NCI-H510A treated with DMSO at 0.1 percent for 48 hours (cell line): ENCODE measurements around the gene ZNF507.

Experiments
- DNase-seq: peaks from one replicate; lab custom pipeline; 2025; lab: John Stamatoyannopoulos, UW

Gene ZNF507

DNA sequence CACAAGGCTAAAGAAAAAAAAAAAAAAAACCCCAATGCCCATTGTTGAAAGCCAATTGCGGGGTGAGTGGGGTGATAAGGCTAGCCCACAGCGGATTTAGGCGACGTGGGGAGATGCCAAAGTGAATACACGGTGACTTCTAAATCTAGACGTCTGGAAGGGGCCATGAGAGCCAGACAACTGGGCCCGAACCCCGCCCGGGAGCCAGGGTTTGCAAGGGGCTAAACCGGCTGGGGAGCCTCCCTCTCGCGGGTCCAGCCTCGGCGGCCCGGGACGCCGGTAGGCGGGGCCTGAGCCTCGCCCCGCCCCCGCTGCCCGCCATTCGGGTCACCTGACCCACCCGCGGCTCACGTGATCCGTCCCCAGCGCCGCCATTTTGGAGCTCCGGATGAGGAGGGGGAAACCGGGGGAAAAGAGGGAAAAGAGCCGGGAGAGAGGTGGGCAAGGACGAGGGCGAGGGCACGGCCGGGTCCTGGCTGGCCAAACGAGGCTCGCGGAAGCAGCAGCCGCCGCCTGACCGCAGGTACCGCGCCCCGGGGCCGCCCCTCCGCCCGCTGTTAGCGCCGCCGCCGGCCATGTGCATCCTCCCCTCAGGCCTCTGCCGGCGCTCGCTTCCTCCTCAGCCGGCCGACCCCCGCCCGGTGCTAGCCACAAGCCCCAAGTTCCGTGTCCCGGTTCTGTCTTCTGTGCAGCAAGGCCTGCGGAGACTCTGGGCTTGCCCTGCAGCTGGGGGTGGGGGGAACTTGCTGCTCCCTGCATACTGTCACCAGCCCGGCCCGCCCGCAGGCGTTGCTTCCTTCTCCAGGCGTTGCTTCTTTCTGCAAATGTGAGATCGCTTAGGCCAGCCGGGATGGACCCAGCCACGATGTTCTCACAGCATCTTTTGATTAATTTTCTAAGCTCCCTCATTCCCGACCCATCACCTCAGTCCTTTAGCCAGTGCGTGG, at the start of gene ZNF507:
ZNF507 (plus strand) TSS at position 350 of the 947 bp plus-strand sequence. CDS start 7,221 bp downstream, outside the sequence.
- DNase-seq, result peak; percentile 64

DNA sequence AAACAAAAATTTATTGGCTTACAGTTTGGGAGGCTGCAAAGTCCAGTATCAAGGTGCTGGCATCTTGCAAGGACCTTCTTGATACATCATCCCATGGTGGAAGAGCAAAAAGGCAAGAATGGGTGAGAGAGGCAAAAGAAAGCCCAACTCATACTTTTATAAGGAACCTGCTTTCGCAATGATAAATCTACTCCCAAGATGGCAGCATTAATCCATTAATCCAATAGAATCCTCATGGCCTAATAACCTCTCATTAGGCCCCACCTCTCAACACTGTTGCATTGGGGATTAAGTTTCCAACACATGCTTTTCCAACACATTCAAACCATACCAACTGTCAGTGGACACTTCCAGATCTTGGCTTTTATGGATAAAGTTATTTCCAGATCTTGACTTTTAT, 48.7 kb upstream of the ZNF507 start:
- DNase-seq, result no peak

DNA sequence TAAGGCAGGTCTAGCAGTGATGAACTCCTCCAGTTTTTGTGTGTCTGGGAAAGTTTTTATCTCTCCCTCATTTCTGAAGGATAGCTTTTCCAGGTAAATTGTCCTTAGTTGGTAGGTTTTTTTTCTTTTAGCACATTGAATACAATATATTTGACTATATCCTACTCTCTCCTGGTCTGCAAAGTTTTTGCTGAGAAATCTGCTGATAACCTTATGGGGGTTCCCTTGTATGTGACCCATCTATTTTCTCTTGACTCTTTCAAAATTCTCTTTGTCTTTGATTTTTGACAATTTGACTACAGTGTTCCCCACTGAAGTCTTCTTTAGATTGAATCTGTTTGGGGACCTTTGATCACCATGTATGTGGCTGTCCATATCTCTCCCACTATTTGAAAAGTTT, 42.6 kb upstream of the ZNF507 start:
- DNase-seq, result no peak

DNA sequence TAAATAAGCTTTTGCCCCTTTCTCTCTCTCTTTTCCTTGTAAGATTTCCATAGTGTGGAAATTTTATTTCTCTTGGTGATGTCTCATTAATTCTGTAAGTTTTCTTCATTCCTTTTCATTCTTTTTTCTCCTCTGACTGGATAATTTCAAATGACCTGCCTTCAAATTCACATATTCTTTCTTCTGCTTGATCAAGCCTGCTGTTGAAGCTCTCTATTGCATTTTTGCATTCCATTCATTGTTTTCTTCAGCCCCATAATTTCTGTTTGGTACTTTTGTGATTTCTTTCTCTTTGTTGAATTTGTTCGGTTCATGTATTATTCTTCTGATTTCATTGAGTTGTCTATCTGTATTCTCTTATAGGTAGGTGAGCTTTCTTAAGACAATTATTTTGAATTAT, 42.2 kb upstream of the ZNF507 start:
- DNase-seq, result no peak

DNA sequence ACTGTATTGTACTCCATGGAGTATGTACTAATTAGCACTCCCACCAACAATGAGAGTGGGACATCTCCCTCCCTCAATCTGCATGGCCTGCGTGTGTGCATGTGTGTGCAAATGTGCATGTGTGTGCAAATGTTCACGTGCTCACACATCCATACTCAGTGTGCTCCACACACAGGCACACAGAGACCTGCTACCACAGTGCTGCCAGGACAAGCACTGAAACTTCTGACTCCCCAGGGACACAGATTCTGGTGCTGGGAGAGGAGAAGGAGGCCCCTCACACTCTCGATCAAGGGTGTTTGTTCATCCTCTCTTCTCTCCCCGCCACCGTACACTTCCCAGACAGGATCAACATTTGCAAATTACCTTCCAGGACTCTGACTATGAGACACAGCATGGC, 37.8 kb upstream of the ZNF507 start:
- DNase-seq, result no peak

DNA sequence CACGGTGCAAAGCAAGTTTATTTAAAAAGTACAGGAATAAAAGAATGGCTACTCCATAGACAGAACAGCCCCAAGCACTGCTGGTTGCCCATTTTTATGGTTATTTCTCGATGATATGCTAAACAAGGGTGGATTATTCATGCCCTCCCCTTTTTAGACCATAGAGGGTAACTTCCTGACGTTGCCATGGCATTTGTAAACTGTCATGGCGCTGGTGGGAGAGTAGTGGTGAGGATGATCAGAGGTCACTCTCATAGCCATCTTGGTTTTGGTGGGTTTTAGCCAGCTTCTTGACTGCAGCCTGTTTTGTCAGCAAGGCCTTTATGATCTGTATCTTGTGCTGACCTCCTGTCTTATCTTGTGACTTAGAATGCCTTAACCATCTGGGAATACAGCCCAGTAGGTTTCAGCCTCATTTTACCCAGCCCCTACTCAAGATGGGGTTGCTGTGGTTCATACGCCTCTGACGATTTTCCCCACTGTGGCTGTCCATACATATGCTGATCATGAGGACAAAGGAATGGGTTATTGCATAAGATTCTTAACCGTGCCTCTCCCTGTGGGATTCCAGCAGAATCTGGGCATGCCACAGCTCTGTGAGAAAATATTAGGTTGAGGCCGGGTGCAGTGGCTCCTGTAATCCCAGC, 36.9 kb upstream of the ZNF507 start:
- DNase-seq, result no peak

DNA sequence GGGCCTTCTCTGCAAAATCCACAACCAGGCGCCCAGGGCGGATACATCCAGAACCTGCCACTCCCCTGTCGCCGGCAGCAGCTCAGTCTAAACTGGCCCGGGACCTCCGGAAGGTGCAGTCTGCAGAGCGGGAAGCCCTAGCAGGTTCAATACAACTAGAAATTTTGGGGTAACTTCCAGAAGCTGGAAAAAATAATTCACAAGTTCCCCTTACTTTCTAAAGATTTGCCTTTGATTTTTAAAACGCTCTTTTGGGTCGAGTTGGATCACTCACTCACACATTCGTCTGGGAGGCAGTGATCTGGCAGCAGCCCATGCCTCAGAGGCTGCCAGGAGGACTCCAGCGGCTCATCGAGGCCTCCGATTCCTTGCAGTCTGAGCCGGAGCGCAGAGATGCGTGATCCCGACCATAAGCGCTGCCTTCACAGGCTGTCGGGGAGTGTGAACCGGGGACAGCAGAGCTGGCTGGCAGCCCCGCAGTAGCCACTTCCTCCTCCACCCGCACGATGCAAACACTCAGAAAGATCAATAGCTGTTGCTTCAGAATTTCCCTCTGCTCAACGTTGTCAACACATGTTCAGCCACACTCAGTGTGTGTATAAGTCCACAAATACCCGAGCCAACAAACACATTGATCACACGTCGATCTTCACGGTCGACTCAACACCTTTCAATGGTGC, 35.6 kb upstream of the ZNF507 start:
- DNase-seq, result no peak

DNA sequence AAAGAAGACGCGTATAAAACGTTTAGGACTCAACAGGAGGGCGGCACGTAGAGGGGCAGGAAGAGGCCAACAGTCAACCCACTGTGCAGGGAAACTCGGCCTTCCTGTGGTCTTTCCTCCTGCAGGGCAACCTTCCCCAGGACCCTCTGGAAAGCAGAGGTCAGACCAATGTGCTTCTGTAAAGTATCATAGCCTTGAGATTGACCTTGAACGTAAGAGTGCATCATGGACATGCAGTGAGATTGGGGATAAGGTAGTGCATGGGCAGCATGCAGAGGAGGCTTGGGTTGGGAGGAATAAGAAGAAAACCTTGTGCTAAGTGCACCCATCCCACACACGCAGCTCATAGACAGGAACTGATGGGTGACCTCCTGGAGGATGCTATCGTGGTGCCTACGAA, 34.0 kb upstream of the ZNF507 start:
- no peak for DNase-seq

DNA sequence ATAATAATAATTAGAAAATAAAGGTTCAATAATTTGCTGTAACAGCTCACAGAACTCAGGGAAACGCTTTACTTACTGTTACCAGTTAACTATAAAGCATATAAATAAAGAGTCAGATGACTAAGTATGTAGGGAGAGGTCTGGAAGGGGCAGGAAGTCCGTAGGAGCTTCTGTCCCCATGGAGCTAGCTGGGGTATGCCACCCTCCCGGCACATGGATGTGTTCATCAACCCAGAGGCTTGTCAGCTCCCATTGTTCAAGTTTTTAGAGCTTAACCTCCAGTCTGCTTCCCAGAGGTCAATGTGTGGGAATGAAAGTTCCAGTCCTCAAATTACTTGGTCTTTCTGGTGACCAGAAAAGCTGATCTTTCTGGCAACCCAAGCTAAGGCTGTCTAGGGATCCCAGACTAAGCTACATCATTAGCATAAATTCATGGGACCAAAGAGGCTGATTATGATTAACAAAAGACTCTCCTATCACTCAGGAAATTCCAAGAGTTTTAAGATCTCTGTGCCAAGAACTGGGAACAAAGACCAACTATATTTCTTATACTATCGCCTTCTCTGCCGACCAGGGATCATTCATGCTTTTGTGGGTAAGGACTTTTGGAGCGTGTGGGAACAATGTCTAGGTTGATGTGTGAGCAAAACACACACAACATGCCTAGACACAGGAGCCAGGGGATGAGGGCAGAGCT, 31.7 kb upstream of the ZNF507 start:
- DNase-seq, result no peak

DNA sequence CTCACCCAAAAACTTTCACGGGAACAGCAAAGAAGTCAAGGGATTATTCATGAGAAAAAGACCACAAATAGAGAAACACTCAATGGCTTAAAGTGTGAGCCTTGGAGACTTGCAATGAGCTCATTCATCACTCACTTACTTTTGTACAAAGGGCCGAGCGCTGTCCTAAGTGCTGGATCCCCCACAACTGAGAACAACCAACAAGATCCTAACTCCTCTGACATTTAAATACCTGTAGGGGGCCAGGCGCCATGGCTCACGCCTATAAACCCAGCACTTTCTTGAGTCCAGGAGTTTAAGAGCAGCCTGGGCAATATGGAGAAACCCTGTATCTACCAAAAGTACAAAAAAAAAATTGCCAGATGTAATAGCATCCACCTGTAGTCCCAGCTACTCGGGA, 29.4 kb upstream of the ZNF507 start:
- no peak for DNase-seq

DNA sequence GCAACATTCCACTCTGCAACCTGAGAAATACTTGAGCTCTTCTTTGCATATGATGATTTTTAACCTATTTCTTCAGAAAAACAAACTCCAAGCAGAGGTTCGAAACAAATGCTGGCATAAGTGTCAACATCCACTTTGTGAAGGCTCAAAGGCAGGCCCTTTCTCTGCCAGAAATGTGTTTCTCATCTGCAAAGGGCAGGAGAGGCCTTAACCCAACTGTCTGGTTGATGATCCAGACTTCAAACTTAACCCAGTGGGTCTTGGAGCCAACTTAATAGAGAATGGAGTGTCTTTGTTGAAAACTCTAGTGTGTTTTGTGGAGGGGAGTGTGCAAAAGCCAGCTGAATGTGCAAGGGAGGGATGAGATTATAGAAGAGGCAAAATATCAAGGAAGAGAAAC, 28.3 kb upstream of the ZNF507 start:
- DNase-seq, result no peak

DNA sequence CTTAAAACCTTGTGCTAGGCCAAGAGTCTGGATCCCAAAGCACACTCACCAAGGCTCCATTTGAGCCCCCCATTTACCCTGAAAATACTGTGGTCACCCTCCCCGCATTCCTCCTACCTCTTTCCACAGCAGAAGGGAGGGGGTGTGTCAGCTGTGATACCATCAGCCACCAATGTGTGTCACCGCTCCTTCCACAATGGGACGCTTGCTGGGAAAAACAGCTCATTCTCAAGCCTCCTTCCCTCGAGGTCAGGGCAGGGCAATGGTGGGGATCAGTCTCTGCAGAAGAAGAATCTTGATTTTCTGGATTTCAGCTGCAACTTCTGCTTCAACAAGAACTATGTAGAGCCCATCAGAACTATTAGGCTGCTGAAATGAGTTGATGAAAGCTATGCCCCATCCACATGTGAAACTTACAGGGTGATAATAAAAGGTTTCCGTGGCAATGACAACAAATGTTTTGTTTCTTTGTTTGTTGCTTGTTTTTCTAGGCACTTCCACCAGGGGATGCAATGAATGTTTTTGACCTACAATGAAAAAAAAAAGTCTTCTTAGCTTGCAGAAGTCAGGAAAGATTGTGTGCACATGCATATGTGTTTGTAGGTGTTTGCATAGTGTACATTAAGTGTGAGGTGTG, 26.4 kb upstream of the ZNF507 start:
- no peak for DNase-seq

DNA sequence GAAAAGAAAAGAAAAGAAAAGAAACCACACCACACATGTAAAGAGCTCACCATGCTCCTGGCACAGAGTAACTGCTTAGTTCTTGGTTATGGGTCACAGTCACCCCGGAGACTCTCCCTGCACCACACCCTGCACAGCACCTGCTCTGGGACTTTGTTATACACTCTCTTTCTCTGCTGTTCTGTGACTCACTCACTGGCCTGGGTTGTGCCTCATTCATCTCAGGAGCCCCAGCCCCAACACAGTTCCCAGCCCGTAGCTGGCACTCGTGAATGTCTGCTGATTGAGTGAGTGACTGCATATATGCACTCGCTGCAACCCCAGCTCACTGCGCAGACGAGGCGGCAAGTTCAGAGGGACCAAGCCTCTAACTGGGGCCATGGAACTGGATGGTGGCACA, 22.9 kb upstream of the ZNF507 start:
- DNase-seq, result no peak

DNA sequence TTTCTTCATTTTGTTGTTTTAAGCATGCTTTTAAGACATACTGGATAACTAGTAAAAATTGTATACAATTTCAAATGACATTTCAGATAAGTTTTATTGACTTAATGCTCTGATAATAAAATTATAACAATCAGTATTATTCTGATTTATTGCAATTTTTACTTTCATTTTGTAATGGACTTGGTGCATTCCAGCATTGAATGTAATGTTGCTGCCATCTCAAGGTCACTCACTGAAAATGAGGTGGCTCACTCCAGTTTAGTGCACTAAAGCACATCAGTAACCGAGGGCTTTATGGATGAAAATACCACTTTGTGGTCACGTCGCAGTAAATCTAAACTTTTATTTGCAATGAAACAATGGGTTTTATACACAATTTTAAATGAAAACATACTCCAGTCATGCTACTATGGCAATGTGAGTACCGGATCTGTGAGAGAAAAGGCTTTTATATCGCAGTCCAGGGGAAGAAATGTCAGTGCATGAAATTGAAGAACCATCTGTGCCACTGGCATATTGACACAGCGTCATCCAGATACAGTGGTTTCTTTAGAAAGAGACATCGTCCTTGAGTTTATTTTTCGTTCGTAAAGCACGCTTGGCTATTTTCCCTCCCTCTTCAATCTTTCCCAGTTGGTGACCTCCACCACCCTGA, 20.7 kb upstream of the ZNF507 start:
- no peak for DNase-seq

DNA sequence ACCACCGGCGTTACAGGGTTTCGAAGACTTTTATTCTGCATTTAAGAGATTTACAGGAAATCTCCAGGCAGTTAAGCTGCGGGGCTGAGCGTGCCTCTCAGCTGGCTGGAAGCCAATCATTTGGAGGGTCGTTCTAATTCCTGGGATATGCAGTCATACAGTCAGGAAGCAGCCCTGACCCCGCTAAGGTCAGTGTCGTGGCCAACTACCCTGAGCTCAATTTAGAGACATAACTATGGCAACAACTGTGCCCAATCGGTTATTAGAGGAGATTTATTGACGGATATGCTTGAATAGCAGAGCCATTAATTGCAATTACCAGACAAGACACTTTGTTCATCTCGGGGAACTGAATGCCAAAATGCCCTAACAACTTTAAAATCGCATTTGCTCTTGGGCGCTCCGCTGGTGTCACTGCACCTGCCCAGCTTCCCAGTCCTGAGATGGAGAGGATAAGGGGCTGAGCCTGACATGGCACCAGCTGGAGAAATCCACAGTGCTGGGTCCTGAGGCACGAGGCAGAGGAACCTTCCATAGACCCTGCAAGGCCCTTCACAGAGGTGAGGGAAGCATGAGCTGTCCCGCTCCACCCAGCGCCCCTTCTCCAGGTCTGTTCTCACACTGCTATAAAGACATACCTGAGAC, 15.1 kb upstream of the ZNF507 start:
- DNase-seq, result no peak

DNA sequence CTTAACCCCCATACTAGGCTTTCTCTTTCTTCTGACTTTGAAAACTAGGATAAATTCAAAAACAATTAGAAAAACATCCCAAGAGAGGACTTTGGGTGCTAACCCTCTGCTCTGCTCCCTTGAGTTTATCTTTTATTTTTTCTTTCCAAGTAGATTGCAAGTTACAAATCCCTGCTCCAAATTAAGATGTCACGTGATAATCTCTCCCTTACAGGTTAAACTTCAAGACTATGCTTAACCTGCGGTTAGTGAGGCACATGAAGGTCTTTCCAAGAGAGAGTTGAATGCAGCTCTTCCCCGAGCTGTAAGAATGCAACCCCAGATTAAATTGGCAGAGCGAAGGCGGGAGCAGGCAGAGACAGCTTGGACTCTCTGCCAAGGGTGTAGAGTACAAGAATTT, 12.2 kb upstream of the ZNF507 start:
- no peak for DNase-seq

DNA sequence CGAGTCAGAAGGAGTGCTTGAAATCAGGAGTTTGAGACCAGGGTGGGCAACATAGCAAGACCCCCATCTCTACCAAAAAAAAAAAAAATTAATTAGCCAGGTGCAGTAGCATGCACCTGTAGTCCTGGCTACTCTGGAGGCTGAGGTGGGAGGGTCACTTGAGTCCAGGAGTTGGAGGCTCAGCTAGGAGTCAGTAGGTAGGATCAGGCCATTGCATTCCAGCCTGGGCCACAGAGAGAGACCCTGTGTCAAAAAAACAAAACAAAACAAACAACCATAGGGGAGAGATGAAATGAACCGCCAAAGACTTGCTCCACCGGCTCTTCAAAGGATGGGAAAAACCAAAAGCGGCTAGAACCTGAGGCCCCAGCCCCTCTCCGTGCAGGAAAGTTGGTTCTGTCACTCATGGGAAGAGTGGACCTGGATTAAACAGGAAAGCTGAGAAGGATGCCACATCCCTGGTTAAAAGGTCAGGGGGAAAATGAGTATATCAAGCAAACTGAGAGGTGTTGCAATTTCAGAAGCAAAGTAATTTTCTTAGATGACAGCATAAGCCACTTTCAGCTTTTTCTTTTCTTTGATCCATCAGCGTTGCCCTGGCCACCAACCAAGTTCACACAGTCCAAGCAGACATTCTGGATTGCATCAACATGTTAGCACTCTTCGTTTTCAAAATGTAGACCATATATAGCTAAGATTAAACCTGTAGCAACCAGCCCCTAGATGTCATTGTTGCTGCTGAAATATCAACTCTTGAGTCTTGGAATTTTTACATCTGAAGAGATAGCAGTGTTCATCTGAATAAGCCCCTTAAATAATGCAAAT, 8.9 kb upstream of the ZNF507 start:
- DNase-seq, result no peak

DNA sequence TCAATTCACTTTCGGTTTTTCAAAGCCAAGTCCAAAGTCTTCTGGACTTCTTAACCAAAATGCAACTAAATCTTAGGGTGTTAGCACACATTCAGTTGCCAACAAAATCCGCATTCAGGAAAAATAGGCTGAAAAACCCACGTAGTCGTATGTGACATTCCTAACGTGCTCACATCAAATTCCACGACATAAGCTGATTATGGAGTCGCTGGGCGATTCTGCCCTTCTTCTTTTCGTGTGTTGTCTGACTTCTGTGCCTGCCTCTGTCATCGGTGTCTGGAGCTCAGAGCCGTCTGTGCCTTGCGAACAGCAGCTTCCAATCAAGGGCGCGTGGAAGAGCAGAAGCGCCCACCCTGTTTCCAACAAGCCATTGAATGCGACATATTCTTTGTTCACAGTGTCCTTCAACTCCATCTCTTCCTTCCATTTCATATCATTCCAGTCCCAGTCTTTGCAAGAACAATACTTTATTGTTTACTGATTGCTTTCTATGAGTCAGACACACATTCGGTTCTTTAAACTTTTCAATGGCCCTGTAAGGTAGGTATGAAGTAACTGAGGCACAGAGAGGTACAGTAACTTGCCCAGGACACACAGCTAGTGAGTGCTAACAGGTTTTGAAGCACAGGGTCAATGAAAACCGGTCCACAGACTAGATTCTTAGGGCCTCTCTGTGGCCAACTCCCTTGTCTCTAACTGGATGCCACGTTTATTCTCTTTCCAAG, 8.2 kb upstream of the ZNF507 start:
- no peak for DNase-seq

DNA sequence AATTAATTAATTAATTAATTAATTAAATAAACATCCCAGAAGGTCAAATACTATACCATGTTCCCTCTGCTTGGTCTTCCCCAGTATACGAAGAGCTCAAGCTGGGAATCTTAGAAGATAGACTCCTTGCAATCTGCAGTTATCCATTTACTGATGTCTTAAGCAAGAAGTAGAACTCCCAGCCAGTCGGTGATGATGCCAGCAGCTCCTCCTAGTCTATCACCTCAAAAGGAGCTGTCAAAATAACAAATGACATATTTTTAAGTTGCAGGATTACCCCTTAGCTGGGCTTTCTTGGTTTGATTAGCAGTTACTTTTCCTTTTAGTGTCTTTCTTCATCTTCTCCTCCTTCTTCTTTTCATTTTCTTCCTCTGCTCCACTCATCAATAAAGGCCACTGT, 6.0 kb upstream of the ZNF507 start:
- DNase-seq, result no peak
